OCI-LY3 (cell line): ENCODE data around the gene DDAH2.

Experiments
- H2AFZ ChIP-seq: fragments of 200-600, 300-600 bp; shearing (Covaris generic); 2 replicates; pipeline ENCODE4 v1.6.0; 2014; ENCODE audit warnings: antibody characterized with exemption, low read depth, low read length
- H3K27ac ChIP-seq: fragments of 200-600, 300-600 bp; sonication (generic); 2 replicates; pipeline ENCODE4 v1.5.1; 2014; ENCODE audit warnings: mild to moderate bottlenecking, low read length, moderate library complexity, mixed read lengths
- H3K27me3 ChIP-seq: fragments of 200-600, 300-600 bp; sonication (generic); 2 replicates; pipeline ENCODE4 v1.6.1; 2014; ENCODE audit warnings: low read depth, low read length, mixed read lengths
- H3K36me3 ChIP-seq: fragments of 200-600, 300-600 bp; sonication (generic); replicated peaks from 2 replicates; pipeline ENCODE3; 2014; ENCODE audit warnings: low read depth, low read length, mixed read lengths
- H3K4me1 ChIP-seq: fragments of 300-600, 200-600 bp; sonication (generic); 2 replicates; pipeline ENCODE4 v1.6.1; 2014; ENCODE audit warnings: low read length, mixed read lengths
- H3K4me2 ChIP-seq: fragments of 200-600, 300-600 bp; sonication (generic); 2 replicates; pipeline ENCODE4 v1.6.1; 2014; ENCODE audit warnings: low read length, mixed read lengths
- H3K4me3 ChIP-seq: fragments of 300-600, 200-600 bp; sonication (generic); 2 replicates; pipeline ENCODE4 v1.5.1; 2014; ENCODE audit warnings: antibody characterized with exemption, mild to moderate bottlenecking, low read length, moderate library complexity
- H3K79me2 ChIP-seq: fragments of 300-600, 200-600 bp; shearing (Covaris generic); 2 replicates; pipeline ENCODE4 v1.6.1; 2014; ENCODE audit warnings: mild to moderate bottlenecking, low read length, mixed read lengths
- H3K9ac ChIP-seq: fragments of 300-600, 200-600 bp; shearing (Covaris generic); 2 replicates; pipeline ENCODE4 v1.6.0; 2014; ENCODE audit warnings: mild to moderate bottlenecking, low read length, moderate library complexity
- H3K9me3 ChIP-seq: fragments of 200-600, 300-600 bp; shearing (Covaris generic); 2 replicates; pipeline ENCODE4 v1.6.1; 2014; ENCODE audit warnings: low read length, mixed read lengths; ENCODE audit not compliant: insufficient read depth
- H4K20me1 ChIP-seq: fragments of 200-600, 300-600 bp; sonication (generic); 2 replicates; pipeline ENCODE4 v1.6.1; 2016; ENCODE audit warnings: low read length, mixed read lengths; ENCODE audit not compliant: insufficient read depth
- EZH2phosphoT487 ChIP-seq: fragments of 200-600 bp; shearing (Covaris generic); IDR thresholded peaks from 2 replicates; pipeline ENCODE4 v1.6.1; 2018; ENCODE audit warnings: antibody characterized with exemption, mixed run types, low read depth
- TF ChIP-seq, protein P1 (sequence below): fragments of 200-600, 300-600 bp; sonication (generic); IDR thresholded peaks from 2 replicates; pipeline ENCODE4 v1.5.1; 2014; ENCODE audit warnings: antibody characterized with exemption, low read length, low read depth

The DDAH2 gene

GRCh38 chr6:31689249-31690110, 39.6 kb downstream of the DDAH2 start:
- Histone ChIP-seq H3K79me2 (no peaks in the 10 kb centered on the region), H3K36me3 (peaks cover 2% of the 10 kb centered on the region), H3K9me3 (no peaks in the 10 kb centered on the region), H3K4me1 (peaks cover 5% of the 10 kb centered on the region; the same call in 1 of the 2 replicates), H4K20me1 (no peaks in the 10 kb centered on the region), H3K4me3 (no peak overlapping the region), H3K27ac (no peak overlapping the region), H3K4me2 (no peak overlapping the region), H3K27me3 (no peaks in the 10 kb centered on the region), H3K9ac (no peak overlapping the region), H2AFZ (no peak overlapping the region)
- no peak for TF ChIP-seq EZH2phosphoT487
- TF ChIP-seq, protein P1, sequence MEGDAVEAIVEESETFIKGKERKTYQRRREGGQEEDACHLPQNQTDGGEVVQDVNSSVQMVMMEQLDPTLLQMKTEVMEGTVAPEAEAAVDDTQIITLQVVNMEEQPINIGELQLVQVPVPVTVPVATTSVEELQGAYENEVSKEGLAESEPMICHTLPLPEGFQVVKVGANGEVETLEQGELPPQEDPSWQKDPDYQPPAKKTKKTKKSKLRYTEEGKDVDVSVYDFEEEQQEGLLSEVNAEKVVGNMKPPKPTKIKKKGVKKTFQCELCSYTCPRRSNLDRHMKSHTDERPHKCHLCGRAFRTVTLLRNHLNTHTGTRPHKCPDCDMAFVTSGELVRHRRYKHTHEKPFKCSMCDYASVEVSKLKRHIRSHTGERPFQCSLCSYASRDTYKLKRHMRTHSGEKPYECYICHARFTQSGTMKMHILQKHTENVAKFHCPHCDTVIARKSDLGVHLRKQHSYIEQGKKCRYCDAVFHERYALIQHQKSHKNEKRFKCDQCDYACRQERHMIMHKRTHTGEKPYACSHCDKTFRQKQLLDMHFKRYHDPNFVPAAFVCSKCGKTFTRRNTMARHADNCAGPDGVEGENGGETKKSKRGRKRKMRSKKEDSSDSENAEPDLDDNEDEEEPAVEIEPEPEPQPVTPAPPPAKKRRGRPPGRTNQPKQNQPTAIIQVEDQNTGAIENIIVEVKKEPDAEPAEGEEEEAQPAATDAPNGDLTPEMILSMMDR: peak; percentile 25; the same call in 1 of the 2 replicates

- Histone ChIP-seq H3K79me2 (no peaks in the 10 kb centered on the region), H3K4me2 (no peak overlapping the region), H3K4me1 (peaks cover 5% of the 10 kb centered on the region; the same call in 1 of the 2 replicates), H3K27ac (no peak overlapping the region), H3K9me3 (no peaks in the 10 kb centered on the region), H3K36me3 (peaks cover 2% of the 10 kb centered on the region), H3K9ac (no peak overlapping the region), H4K20me1 (no peaks in the 10 kb centered on the region), H3K27me3 (no peaks in the 10 kb centered on the region), H3K4me3 (no peak overlapping the region), H2AFZ (no peak overlapping the region)
- TF ChIP-seq, protein P1: no peak
- no peak for TF ChIP-seq EZH2phosphoT487
Observed at GRCh38 chr6:31687860-31688693, 41.0 kb downstream of the DDAH2 start.

- Histone ChIP-seq H3K4me2 (no peak overlapping the region), H3K4me1 (peaks cover 5% of the 10 kb centered on the region; the same call in 1 of the 2 replicates), H3K36me3 (peaks cover 2% of the 10 kb centered on the region), H2AFZ (no peak overlapping the region), H3K27me3 (no peaks in the 10 kb centered on the region), H3K79me2 (no peaks in the 10 kb centered on the region), H3K4me3 (no peak overlapping the region), H4K20me1 (no peaks in the 10 kb centered on the region), H3K9ac (no peak overlapping the region), H3K9me3 (no peaks in the 10 kb centered on the region), H3K27ac (no peak overlapping the region)
- TF ChIP-seq EZH2phosphoT487: no peak
- TF ChIP-seq, protein P1: no peak
Observed at GRCh38 chr6:31687321-31687720, 41.8 kb downstream of the DDAH2 start.

- Histone ChIP-seq H3K27me3 (no peaks in the 10 kb centered on the region), H3K9me3 (no peaks in the 10 kb centered on the region), H3K79me2 (no peaks in the 10 kb centered on the region), H3K9ac (no peak overlapping the region), H3K27ac (no peak overlapping the region), H2AFZ (no peak overlapping the region), H4K20me1 (no peaks in the 10 kb centered on the region), H3K4me1 (peaks cover 5% of the 10 kb centered on the region; the same call in 1 of the 2 replicates), H3K36me3 (peaks cover 2% of the 10 kb centered on the region), H3K4me2 (no peak overlapping the region), H3K4me3 (no peak overlapping the region)
- TF ChIP-seq, protein P1: no peak
- TF ChIP-seq EZH2phosphoT487: no peak
Observed at GRCh38 chr6:31686483-31686882, 42.6 kb downstream of the DDAH2 start.
